ENCODE results near the gene OR2C3. TPM values are rescaled to one million over a fixed set of nuclear protein-coding genes. Genes with fewer than 3 reads are reported as not detected.

Gene OR2C3
- polyA plus RNA-seq, 1 of the 3 experiments (the other 2 are of a cell fraction) = not detected

DNA sequence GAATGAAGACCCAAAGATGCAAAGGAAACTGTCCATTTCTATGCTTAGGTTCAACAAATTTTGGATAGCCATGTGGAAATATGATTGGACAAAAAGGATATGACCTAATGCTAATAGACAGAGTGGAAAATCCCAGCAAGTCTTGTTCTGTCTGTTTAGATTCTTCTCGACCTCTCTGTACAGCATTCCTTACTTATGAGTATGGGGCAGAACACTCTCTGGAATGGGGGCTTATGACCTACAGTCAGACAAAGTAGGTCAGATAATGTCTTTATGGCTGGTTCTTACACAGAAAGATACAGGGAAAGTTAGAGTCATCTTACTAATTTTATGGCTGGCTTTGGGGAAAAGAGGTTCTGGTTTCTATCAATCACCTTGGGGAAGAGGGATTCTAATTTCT lies 15.5 kb upstream of the OR2C3 start:
- POLR2A ChIA-PET = no interaction called here
- WGBS (ENCODE audit: low lambda C conversion rate) = 0% methylated on average over 1 of the region's 1 CpG
- Histone ChIP-seq H3K36me3 (replicated peaks in 1 of 2; ENCODE audit: control insufficient read depth in 1 of 2, insufficient read depth in 2 of 2, low read length in 1 of 2) (no peaks in the 10 kb centered on the region), H3K4me2 (peak overlapping the region; percentile 45; the same call in 1 of the 2 replicates), H3K9me3 (no peaks in the 10 kb centered on the region), H3F3A (replicated peaks; ENCODE audit: insufficient read depth) (no peaks in the 10 kb centered on the region), H3K4me1 (ENCODE audit: control insufficient read depth in 1 of 2, insufficient read depth in 2 of 2, low read depth in 1 of 2, low read length in 1 of 2) (no peaks in the 10 kb centered on the region), H4K20me1 (ENCODE audit: insufficient read depth) (no peaks in the 10 kb centered on the region), H3K4me3 (ENCODE audit: low read depth in 2 of 2, low read length in 1 of 2) (no peak overlapping the region), H3K9ac (no peak overlapping the region), H3K9me2 (no peaks in the 10 kb centered on the region), H3K79me2 (ENCODE audit: insufficient read depth) (no peaks in the 10 kb centered on the region), H3K27me3 (ENCODE audit: insufficient read depth) (no peaks in the 10 kb centered on the region), H3K27ac (ENCODE audit: low read depth in 2 of 2, low read length in 1 of 2) (peak overlapping the region in 1 of 2 experiments; percentile 66; a peak in 2 of 4 replicates), H2AFZ (ENCODE audit: low read depth) (no peak overlapping the region)
- no peak for DNase-seq
- TF ChIP-seq FOSL2 (IDR thresholded peaks at IDR 0.05; ENCODE audit: borderline replicate concordance, low read depth) = peak; percentile 19; the same call in 1 of the 2 replicates
- 0 out of 4 replicates have a peak, but pooled peaks of 1 of the 2 experiments have one; percentile 26 for TF ChIP-seq EP300 (IDR thresholded peaks at IDR 0.05; ENCODE audit: borderline replicate concordance in 1 of 2, low read depth in 1 of 2, low read length in 1 of 2)
- TF ChIP-seq JUND (IDR thresholded peaks at IDR 0.05) = 0 out of 2 replicates have a peak, but pooled peaks have one; percentile 38
- no peak for TF ChIP-seq RFX5 (IDR thresholded peaks at IDR 0.05; ENCODE audit: low read length)
- peak; percentile 20; the same call in 1 of the 2 replicates for TF ChIP-seq RXRA (IDR thresholded peaks at IDR 0.05; ENCODE audit: borderline replicate concordance, low read depth)
- TF ChIP-seq YY1 (IDR thresholded peaks at IDR 0.05; ENCODE audit: low read depth) = no peak
- peak; percentile 38 for TF ChIP-seq TCF12 (IDR thresholded peaks at IDR 0.05)
- CTCF ChIA-PET = no interaction called here

DNA sequence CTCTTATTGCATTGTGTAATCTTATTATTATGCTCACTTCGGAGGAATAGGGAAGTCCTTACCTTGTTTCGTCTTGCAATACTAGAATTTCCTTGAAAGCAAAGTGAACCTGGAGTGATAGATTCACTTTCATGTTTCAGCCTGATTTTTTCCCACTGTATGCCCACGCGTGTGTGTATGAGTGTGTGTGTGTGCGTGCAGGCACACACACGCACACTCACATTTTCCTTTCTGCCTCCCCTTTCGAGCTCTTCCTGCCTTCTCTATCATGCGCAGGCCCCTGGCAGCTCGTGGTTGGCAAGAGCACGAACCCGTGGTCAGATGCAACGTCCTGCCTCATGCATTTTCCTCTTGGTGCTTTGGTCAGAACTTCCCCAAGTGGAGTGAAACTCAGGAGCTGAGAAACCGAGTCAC lies 12.5 kb upstream of the OR2C3 start, which contains the start of gene GCSAML:
Gene GCSAML, plus strand, starts transcription at position 366 of the 414 bp plus-strand sequence. CDS start 58 bp downstream, outside the sequence.
- H3K27ac ChIP-seq (ENCODE audit: low read depth in 2 of 2, low read length in 1 of 2) = no peak within 1 kb of the TSS
- no peak within 1 kb of the TSS for H3K4me3 ChIP-seq (ENCODE audit: low read depth in 2 of 2, low read length in 1 of 2)
- no peak within 1 kb of the TSS for H2AFZ ChIP-seq (ENCODE audit: low read depth)
- no peaks in the 10 kb centered on the region for H3K36me3 ChIP-seq (replicated peaks in 1 of 2; ENCODE audit: control insufficient read depth in 1 of 2, insufficient read depth in 2 of 2, low read length in 1 of 2)
- no peak within 1 kb of the TSS for H3K9ac ChIP-seq
- DNase-seq = no peak
- H3K27me3 ChIP-seq (ENCODE audit: insufficient read depth) = no peaks in the 10 kb centered on the region
- H3K9me2 ChIP-seq = no peaks in the 10 kb centered on the region
- CTCF ChIA-PET = no interaction called here
- no peaks in the 10 kb centered on the region for H3K4me1 ChIP-seq (ENCODE audit: control insufficient read depth in 1 of 2, insufficient read depth in 2 of 2, low read depth in 1 of 2, low read length in 1 of 2)
- no peaks in the 10 kb centered on the region for H3K9me3 ChIP-seq
- no peaks in the 10 kb centered on the region for H3F3A ChIP-seq (replicated peaks; ENCODE audit: insufficient read depth)
- WGBS (ENCODE audit: low lambda C conversion rate) = 22% methylated on average over 13 of the region's 13 CpGs
- H3K4me2 ChIP-seq = no peak within 1 kb of the TSS
- TF ChIP-seq YY1 (IDR thresholded peaks at IDR 0.05; ENCODE audit: low read depth) (no peak), MEF2A (IDR thresholded peaks at IDR 0.05; ENCODE audit: borderline replicate concordance, low read depth) (no peak), SIN3A (IDR thresholded peaks at IDR 0.05; ENCODE audit: borderline replicate concordance, low read depth, low read length) (no peak), TAF1 (IDR thresholded peaks at IDR 0.05; ENCODE audit: borderline replicate concordance, low read depth, low read length) (no peak), GATA2 (CRISPR knock-in tag; IDR thresholded peaks at IDR 0.05) (no peak), SMC3 (IDR thresholded peaks at IDR 0.05; ENCODE audit: low read depth, low read length) (no peak)
- POLR2A ChIA-PET = no interaction called here
- H3K79me2 ChIP-seq (ENCODE audit: insufficient read depth) = no peaks in the 10 kb centered on the region
- H4K20me1 ChIP-seq (ENCODE audit: insufficient read depth) = no peaks in the 10 kb centered on the region

DNA sequence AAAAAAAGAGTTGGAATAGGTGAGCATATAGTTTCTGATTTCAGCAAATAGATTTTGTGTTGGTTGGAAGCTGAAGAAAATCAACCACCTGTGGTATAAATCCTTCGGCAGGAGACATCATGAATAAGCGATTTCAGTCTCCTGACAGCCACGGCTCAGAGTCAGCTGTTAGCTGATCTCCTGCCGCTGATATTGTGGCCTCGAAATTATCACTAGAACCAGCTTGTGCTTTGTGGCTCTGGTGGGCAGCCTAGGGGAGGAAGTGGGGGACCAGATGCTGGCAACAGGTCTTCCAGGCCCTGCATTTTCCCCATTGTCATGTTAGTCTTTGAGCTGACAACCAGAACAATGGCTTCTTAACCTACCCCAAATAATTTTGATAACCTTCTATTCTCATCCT lies 11.9 kb upstream of the OR2C3 start:
- Histone ChIP-seq H3K79me2 (ENCODE audit: insufficient read depth) (no peaks in the 10 kb centered on the region), H3F3A (replicated peaks; ENCODE audit: insufficient read depth) (no peaks in the 10 kb centered on the region), H3K4me3 (ENCODE audit: low read depth in 2 of 2, low read length in 1 of 2) (no peak overlapping the region), H3K9ac (no peak overlapping the region), H3K36me3 (replicated peaks in 1 of 2; ENCODE audit: control insufficient read depth in 1 of 2, insufficient read depth in 2 of 2, low read length in 1 of 2) (no peaks in the 10 kb centered on the region), H4K20me1 (ENCODE audit: insufficient read depth) (no peaks in the 10 kb centered on the region), H3K27me3 (ENCODE audit: insufficient read depth) (no peaks in the 10 kb centered on the region), H3K9me2 (no peaks in the 10 kb centered on the region), H3K4me2 (no peak overlapping the region), H2AFZ (ENCODE audit: low read depth) (no peak overlapping the region), H3K27ac (ENCODE audit: low read depth in 2 of 2, low read length in 1 of 2) (no peak overlapping the region), H3K4me1 (ENCODE audit: control insufficient read depth in 1 of 2, insufficient read depth in 2 of 2, low read depth in 1 of 2, low read length in 1 of 2) (no peaks in the 10 kb centered on the region), H3K9me3 (no peaks in the 10 kb centered on the region)
- WGBS (ENCODE audit: low lambda C conversion rate) = 12% methylated on average over 5 of the region's 5 CpGs
- no peak for DNase-seq
- CTCF ChIA-PET = no interaction called here
- POLR2A ChIA-PET = no interaction called here
- TF ChIP-seq TCF12 (IDR thresholded peaks at IDR 0.05) (no peak), NFIC (IDR thresholded peaks at IDR 0.05; ENCODE audit: borderline replicate concordance) (no peak), SMC3 (IDR thresholded peaks at IDR 0.05; ENCODE audit: low read depth, low read length) (no peak), MEF2A (IDR thresholded peaks at IDR 0.05; ENCODE audit: borderline replicate concordance, low read depth) (no peak), RCOR1 (IDR thresholded peaks at IDR 0.05; ENCODE audit: low read length) (no peak), FOSL2 (IDR thresholded peaks at IDR 0.05; ENCODE audit: borderline replicate concordance, low read depth) (no peak), EZH2phosphoT487 (IDR thresholded peaks at IDR 0.05; ENCODE audit: borderline replicate concordance, low read depth) (no peak), GATA2 (CRISPR knock-in tag; IDR thresholded peaks at IDR 0.05) (no peak), MXI1 (IDR thresholded peaks at IDR 0.05; ENCODE audit: low read depth, low read length) (no peak), NRF1 (IDR thresholded peaks at IDR 0.05; ENCODE audit: low read depth, low read length) (no peak)
- TF ChIP-seq, protein P1, sequence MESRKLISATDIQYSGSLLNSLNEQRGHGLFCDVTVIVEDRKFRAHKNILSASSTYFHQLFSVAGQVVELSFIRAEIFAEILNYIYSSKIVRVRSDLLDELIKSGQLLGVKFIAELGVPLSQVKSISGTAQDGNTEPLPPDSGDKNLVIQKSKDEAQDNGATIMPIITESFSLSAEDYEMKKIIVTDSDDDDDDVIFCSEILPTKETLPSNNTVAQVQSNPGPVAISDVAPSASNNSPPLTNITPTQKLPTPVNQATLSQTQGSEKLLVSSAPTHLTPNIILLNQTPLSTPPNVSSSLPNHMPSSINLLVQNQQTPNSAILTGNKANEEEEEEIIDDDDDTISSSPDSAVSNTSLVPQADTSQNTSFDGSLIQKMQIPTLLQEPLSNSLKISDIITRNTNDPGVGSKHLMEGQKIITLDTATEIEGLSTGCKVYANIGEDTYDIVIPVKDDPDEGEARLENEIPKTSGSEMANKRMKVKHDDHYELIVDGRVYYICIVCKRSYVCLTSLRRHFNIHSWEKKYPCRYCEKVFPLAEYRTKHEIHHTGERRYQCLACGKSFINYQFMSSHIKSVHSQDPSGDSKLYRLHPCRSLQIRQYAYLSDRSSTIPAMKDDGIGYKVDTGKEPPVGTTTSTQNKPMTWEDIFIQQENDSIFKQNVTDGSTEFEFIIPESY (IDR thresholded peaks at IDR 0.05; ENCODE audit: borderline replicate concordance, low read depth) = no peak
- TF ChIP-seq, protein P2, sequence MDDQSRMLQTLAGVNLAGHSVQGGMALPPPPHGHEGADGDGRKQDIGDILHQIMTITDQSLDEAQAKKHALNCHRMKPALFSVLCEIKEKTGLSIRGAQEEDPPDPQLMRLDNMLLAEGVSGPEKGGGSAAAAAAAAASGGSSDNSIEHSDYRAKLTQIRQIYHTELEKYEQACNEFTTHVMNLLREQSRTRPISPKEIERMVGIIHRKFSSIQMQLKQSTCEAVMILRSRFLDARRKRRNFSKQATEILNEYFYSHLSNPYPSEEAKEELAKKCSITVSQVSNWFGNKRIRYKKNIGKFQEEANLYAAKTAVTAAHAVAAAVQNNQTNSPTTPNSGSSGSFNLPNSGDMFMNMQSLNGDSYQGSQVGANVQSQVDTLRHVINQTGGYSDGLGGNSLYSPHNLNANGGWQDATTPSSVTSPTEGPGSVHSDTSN (IDR thresholded peaks at IDR 0.05) = no peak

All from SK-N-SH (cell line).